NCI-H524 (cell line): ENCODE measurements around the gene AGGF1.
"Not testable (repeated sequence)": the region's sequence is repeated elsewhere in the genome, so short reads cannot be mapped to it uniquely, and the experiment has no call there.

Experiments used
- DNase-seq, 2 experiments: peaks; one replicate each; lab custom pipeline; 2025; lab: John Stamatoyannopoulos, UW

AGGF1 gene

GRCh38 chr5:77028631-77029375 is 1.4 kb upstream of the AGGF1 start:
- DNase-seq, result no peak

GRCh38 chr5:77029376-77029885 is 773 bp upstream of the AGGF1 start:
- DNase-seq, result no peak

- DNase-seq, result no peak
Observed at GRCh38 chr5:77031891-77032290, 1.7 kb downstream of the AGGF1 start.

GRCh38 chr5:77032635-77033034 is 2.4 kb downstream of the AGGF1 start:
- no peak for DNase-seq

- no peak for DNase-seq
Observed at GRCh38 chr5:77033338-77033737, 3.1 kb downstream of the AGGF1 start.

GRCh38 chr5:77035950-77036349 is 5.7 kb downstream of the AGGF1 start:
- no peak for DNase-seq

- no peak for DNase-seq
Observed at GRCh38 chr5:77046416-77047073, 16.3 kb downstream of the AGGF1 start.

- no peak for DNase-seq
Observed at GRCh38 chr5:77064040-77064439, 33.8 kb downstream of the AGGF1 start.

GRCh38 chr5:77065256-77065655 is 35.1 kb downstream of the AGGF1 start:
- no peak for DNase-seq

GRCh38 chr5:77066184-77066583 is 36.0 kb downstream of the AGGF1 start:
- DNase-seq, result no peak

- DNase-seq, result no peak
Observed at GRCh38 chr5:77066823-77067442, 36.7 kb downstream of the AGGF1 start.

GRCh38 chr5:77073667-77074066 is 43.5 kb downstream of the AGGF1 start:
- no peak for DNase-seq

- DNase-seq, result peak in 1 of 2 experiments; percentile 4
Observed at GRCh38 chr5:77074745-77075144, 44.5 kb downstream of the AGGF1 start.

GRCh38 chr5:77076961-77077828 is 47.0 kb downstream of the AGGF1 start:
- peak; percentile 48 to 77 for DNase-seq

GRCh38 chr5:77077829-77078176 is 47.6 kb downstream of the AGGF1 start:
- DNase-seq, result no peak

GRCh38 chr5:77080479-77080878 is 50.3 kb downstream of the AGGF1 start:
- not testable (repeated sequence) for DNase-seq

GRCh38 chr5:77080905-77081304 is 50.7 kb downstream of the AGGF1 start:
- DNase-seq, result no peak

- no peak for DNase-seq
Observed at GRCh38 chr5:77082280-77082679, 52.1 kb downstream of the AGGF1 start.

GRCh38 chr5:77083088-77083487 is 52.9 kb downstream of the AGGF1 start:
- peak; percentile 28 to 55 for DNase-seq

- DNase-seq, result no peak
Observed at GRCh38 chr5:77086368-77086688, 56.1 kb downstream of the AGGF1 start.

- peak; percentile 74 to 88 for DNase-seq
Observed at GRCh38 chr5:77086689-77087483, 56.7 kb downstream of the AGGF1 start, which contains the start of gene ZBED3. Gene ZBED3 (minus strand): TSS chr5:77087285. CDS start chr5:77077878, 9,407 bp downstream.
